Endothelial cell of umbilical vein (primary cell): ENCODE measurements around the gene ADD1. TPM values are rescaled to one million over a fixed set of nuclear protein-coding genes. Genes with fewer than 3 reads are reported as not detected.

ENCODE experiments used
- BruUV-seq: library from RNA; stranded (reverse); fragments of 400-500 nt; replicated peaks from 2 replicates; lab custom pipeline; 2021; lab: Mats Ljungman, UMichigan
- CTCF ChIA-PET: fragments of 300-600, 350-600 bp; sonication (Branson Sonifier 250); formaldehyde crosslinking; loops from one replicate; lab custom pipeline; 2021; ENCODE audit warnings: antibody characterized with exemption, inconsistent platforms; lab: Charles Lee
- POLR2A ChIA-PET: fragments of 300-600, 350-600 bp; sonication (Branson Sonifier 250); formaldehyde crosslinking; loops from one replicate; lab custom pipeline; 2021; ENCODE audit warnings: antibody characterized with exemption, inconsistent platforms; lab: Charles Lee
- DNase-seq: peaks from one replicate; pipeline ENCODE4 v3.0.0-alpha.2; 2011; ENCODE audit warnings: low read depth, low spot score
- FAIRE-seq: peaks from 2 replicates; lab custom pipeline; 2011; peaks lifted over from hg19 to GRCh38; lab: Jason Lieb, UNC
- H2AFZ ChIP-seq: 2 replicates; pipeline ENCODE4 v1.6.0; 2012; ENCODE audit warnings: low read depth, low read length, control low read depth, inconsistent platforms
- H3K27ac ChIP-seq: 2 replicates; pipeline ENCODE4 v1.5.1; 2011; ENCODE audit warnings: low read depth, mild to moderate bottlenecking, control low read depth, low read length, moderate library complexity; ENCODE audit not compliant: insufficient read depth
- H3K27me3 ChIP-seq, 2 experiments: 2 replicates each; pipeline versions ENCODE4 v1.6.0 to v1.6.1; 2011; ENCODE audit warnings: low read length in 2 of 2, mixed read lengths in 1 of 2; ENCODE audit not compliant: control insufficient read depth in 2 of 2, insufficient read depth in 2 of 2
- H3K36me3 ChIP-seq, 2 experiments: 2 replicates in 1 of 2; 3 replicates in 1 of 2; pipeline ENCODE4 v1.5.1; 2011; ENCODE audit warnings: low read length in 2 of 2, mild to moderate bottlenecking in 1 of 2, moderate library complexity in 1 of 2; ENCODE audit not compliant: control insufficient read depth in 2 of 2, insufficient read depth in 2 of 2; ENCODE audit errors: extremely low read depth in 1 of 2
- H3K4me1 ChIP-seq: 3 replicates; pipeline ENCODE4 v1.5.1; 2011; ENCODE audit warnings: mild to moderate bottlenecking, low read length; ENCODE audit not compliant: control insufficient read depth, insufficient read depth; ENCODE audit errors: extremely low read depth
- H3K4me2 ChIP-seq: 2 replicates; pipeline ENCODE4 v1.6.1; 2011; ENCODE audit warnings: low read length, control low read depth, mixed read lengths; ENCODE audit not compliant: insufficient read depth
- H3K4me3 ChIP-seq, 3 experiments: fragments of 200-600 bp in 1 of 3; sonication (generic), shearing (Covaris generic) in 1 of 3; replicated peaks in 1 of 3; 2 replicates each; pipeline ENCODE4 v1.5.1; 2011 to 2016; ENCODE audit warnings: control low read depth in 3 of 3, low read length in 3 of 3, mild to moderate bottlenecking in 2 of 3, inconsistent platforms in 1 of 3, low read depth in 1 of 3, moderate library complexity in 1 of 3; ENCODE audit not compliant: insufficient read depth in 1 of 3
- H3K79me2 ChIP-seq: 2 replicates; pipeline ENCODE4 v1.6.0; 2012; ENCODE audit warnings: low read length, inconsistent platforms; ENCODE audit not compliant: control insufficient read depth, insufficient read depth
- H3K9ac ChIP-seq: replicated peaks from 2 replicates; pipeline ENCODE3; 2011; ENCODE audit warnings: low read length, control low read depth; ENCODE audit not compliant: insufficient read depth; ENCODE audit errors: extremely low read depth
- H3K9me1 ChIP-seq: replicated peaks from 3 replicates; pipeline ENCODE4 v1.6.0; 2011; ENCODE audit warnings: mild to moderate bottlenecking, low read length; ENCODE audit not compliant: control insufficient read depth, insufficient read depth; ENCODE audit errors: extremely low read depth
- H3K9me3 ChIP-seq: replicated peaks from 2 replicates; pipeline ENCODE4 v1.5.1; 2012; ENCODE audit warnings: low read length, inconsistent platforms; ENCODE audit not compliant: control insufficient read depth, insufficient read depth
- H4K20me1 ChIP-seq: replicated peaks from 2 replicates; pipeline ENCODE3; 2011; ENCODE audit warnings: mild to moderate bottlenecking, low read length; ENCODE audit not compliant: control insufficient read depth, insufficient read depth; ENCODE audit errors: extremely low read depth
- EZH2 ChIP-seq: IDR thresholded peaks from 2 replicates; pipeline ENCODE4 v1.6.1; 2012; ENCODE audit warnings: borderline replicate concordance, low read depth, mild to moderate bottlenecking, moderate library complexity, low read length, inconsistent platforms; ENCODE audit not compliant: severe bottlenecking
- FOS ChIP-seq: IDR thresholded peaks from 2 replicates; pipeline ENCODE4 v1.6.1; 2011; ENCODE audit warnings: mild to moderate bottlenecking, low read length, moderate library complexity, borderline replicate concordance; ENCODE audit not compliant: insufficient read depth
- JUN ChIP-seq: IDR thresholded peaks from 2 replicates; pipeline ENCODE4 v1.6.1; 2011; ENCODE audit warnings: borderline replicate concordance, low read depth; ENCODE audit not compliant: insufficient read length, insufficient read depth
- MYC ChIP-seq: IDR thresholded peaks from one replicate; pipeline ENCODE4 v1.6.1; 2011; ENCODE audit warnings: mild to moderate bottlenecking, low read depth, low read length
- POLR2A ChIP-seq: IDR thresholded peaks from 2 replicates; pipeline ENCODE4 v1.6.1; 2012; ENCODE audit warnings: low read depth, mild to moderate bottlenecking, control low read depth, low read length
- POLR2AphosphoS5 ChIP-seq: IDR thresholded peaks from 2 replicates; pipeline ENCODE4 v1.6.1; 2012; ENCODE audit warnings: low read depth, mild to moderate bottlenecking, control low read depth, low read length, moderate library complexity; ENCODE audit not compliant: insufficient read depth
- dilution Hi-C: fragments of 300-500 bp; cut with MboI; formaldehyde crosslinking; loops from one replicate; pipeline ENCODE4 v1.15.0; 2019; ENCODE audit warnings: low sequenced_read_pairs; ENCODE audit not compliant: extremely low pct_ligation_motif_present
- intact Hi-C: fragments of 100-400 bp; cut with micrococcal nuclease; formaldehyde crosslinking; loops from one replicate; pipeline ENCODE4 v1.10.0; 2022
- polyA plus RNA-seq, 4 experiments: library from polyadenylated mRNA; depleted of rRNA in 3 of 4; stranded (reverse) in 3 of 4; unstranded in 1 of 4; fragments of >200 nt; gene quantifications; 2 replicates each; pipeline versions ENCODE4 v1.2.1 to v1.2.3, GENCODE V29; 2011 to 2012; ENCODE audit warnings: missing spikeins in 1 of 4
- total RNA-seq: library from RNA; stranded (reverse); gene quantifications from 2 replicates; pipeline ENCODE4 v1.2.3, GENCODE V29; 2021
- TF ChIP-seq, protein P1 (sequence below): IDR thresholded peaks from 2 replicates; pipeline ENCODE4 v1.6.1; 2011; ENCODE audit not compliant: insufficient read depth, insufficient read length
- TF ChIP-seq, protein P2 (sequence below), 2 donors: IDR thresholded peaks; 1 replicate in 1 of 2; 2 replicates in 1 of 2; pipeline ENCODE4 v1.5.1; 2011; ENCODE audit warnings: low read length in 2 of 2, mild to moderate bottlenecking in 2 of 2, moderate library complexity in 2 of 2, control low read depth in 1 of 2, inconsistent platforms in 1 of 2, low read depth in 1 of 2; ENCODE audit not compliant: insufficient read depth in 1 of 2; ENCODE audit errors: extremely low read depth in 1 of 2

The ADD1 gene
- total and polyA plus RNA-seq, 2 donors (not counting 3 experiments of a cell fraction or from before 2014, with no cell fraction given) = 219 to 305 TPM

DNA sequence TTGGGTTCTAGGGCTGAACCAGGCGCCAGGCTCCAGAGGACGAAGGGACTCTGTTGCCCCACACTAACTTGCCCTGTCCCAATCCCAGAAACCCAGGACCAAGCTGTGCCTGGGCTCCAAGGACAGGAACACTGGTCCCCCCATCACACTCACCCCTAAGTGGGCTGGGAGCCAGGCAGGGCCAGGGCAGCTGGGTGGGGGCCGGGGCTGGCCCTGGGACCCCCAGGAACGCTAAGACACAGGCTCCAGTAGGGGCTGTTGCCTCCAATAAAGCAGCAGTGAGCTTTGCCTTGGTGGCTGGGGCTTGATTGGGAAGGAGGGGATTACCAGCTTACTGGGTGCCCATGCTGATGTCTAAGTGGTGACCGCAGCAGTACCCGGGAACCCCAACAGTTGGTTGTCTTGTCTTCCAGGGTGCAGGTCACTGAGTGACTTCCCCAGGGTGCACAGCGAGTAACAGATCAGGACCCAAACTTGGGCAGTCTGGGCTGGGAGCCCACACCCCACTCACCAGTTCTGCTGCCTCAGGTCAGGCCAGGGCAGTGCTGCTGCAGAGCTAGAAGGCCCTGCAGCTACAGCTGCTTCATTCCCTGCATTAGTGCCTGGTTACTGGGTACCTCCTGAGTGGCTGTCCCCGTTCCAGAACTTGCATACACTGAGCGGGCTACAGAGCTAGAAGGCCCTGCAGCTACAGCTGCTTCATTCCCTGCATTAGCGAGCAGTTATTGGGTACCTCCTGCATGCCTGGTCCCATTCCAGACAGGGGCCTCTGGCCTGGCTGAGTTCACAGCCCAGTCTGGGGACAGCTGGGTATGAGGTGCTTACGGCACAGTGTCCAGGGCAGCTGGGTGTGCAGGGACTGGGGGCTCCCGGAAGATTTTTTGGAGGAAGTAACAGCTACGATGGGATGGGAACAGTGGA lies 9.4 kb upstream of the ADD1 start:
- peaks cover 8 to 35% of the 10 kb centered on the region in 2 experiments for H3K36me3 ChIP-seq
- H3K4me1 ChIP-seq = peaks cover 17% of the 10 kb centered on the region
- POLR2A ChIA-PET = interaction anchor here (0.6 kb wide), 1 partner anchor 54 kb away, joined by 4 read pairs; no protein-coding TSS in a partner anchor
- no peaks in the 10 kb centered on the region for H4K20me1 ChIP-seq
- H3K27me3 ChIP-seq = no peaks in the 10 kb centered on the region
- CTCF ChIA-PET = no interaction called here
- no peaks in the 10 kb centered on the region for H3K79me2 ChIP-seq
- H3K4me2 ChIP-seq = no peak overlapping the region
- no peaks in the 10 kb centered on the region for H3K9me3 ChIP-seq
- H3K9ac ChIP-seq = no peak overlapping the region
- DNase-seq (no peak), FAIRE-seq (no peak)
- dilution Hi-C loops (no loop called here), intact Hi-C loops (no loop called here)
- no TSS peak for BruUV-seq
- no peak overlapping the region for H3K27ac ChIP-seq
- H3K4me3 ChIP-seq = no peak overlapping the region
- no peak overlapping the region for H2AFZ ChIP-seq
- H3K9me1 ChIP-seq = no peaks in the 10 kb centered on the region
- TF ChIP-seq JUN (no peak), MYC (no peak), EZH2 (no peak), POLR2A (peak; percentile 19), FOS (no peak)
- TF ChIP-seq, protein P1, sequence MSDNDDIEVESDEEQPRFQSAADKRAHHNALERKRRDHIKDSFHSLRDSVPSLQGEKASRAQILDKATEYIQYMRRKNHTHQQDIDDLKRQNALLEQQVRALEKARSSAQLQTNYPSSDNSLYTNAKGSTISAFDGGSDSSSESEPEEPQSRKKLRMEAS = no peak

DNA sequence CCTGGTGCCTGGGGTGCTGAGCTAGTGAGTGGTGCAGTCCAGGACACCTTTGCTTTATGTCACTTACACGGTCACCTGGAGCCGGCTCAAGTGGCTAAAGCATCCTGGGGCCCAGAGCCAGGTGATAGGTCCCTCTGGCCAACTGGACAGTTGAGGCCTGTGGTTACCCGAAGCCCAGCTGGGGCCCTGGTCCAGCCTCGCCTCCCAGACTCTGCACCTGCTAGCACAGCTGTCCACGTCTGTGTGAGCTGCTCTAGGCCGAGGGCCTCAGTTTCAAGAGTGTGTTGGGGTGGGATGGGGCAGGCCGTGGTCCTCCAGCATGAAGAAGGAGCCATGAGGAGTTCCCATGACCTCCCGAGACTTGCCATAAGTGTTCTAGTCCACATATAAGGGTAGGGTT lies 7.7 kb upstream of the ADD1 start:
- H3K4me2 ChIP-seq = no peak overlapping the region
- H3K9ac ChIP-seq = no peak overlapping the region
- H3K79me2 ChIP-seq = no peaks in the 10 kb centered on the region
- no peaks in the 10 kb centered on the region for H3K9me1 ChIP-seq
- no peak overlapping the region for H2AFZ ChIP-seq
- H3K4me3 ChIP-seq = no peak overlapping the region
- FAIRE-seq (no peak), DNase-seq (no peak)
- peaks cover 17% of the 10 kb centered on the region for H3K4me1 ChIP-seq
- TF ChIP-seq JUN (no peak), POLR2A (no peak), POLR2AphosphoS5 (no peak)
- TF ChIP-seq, protein P2, sequence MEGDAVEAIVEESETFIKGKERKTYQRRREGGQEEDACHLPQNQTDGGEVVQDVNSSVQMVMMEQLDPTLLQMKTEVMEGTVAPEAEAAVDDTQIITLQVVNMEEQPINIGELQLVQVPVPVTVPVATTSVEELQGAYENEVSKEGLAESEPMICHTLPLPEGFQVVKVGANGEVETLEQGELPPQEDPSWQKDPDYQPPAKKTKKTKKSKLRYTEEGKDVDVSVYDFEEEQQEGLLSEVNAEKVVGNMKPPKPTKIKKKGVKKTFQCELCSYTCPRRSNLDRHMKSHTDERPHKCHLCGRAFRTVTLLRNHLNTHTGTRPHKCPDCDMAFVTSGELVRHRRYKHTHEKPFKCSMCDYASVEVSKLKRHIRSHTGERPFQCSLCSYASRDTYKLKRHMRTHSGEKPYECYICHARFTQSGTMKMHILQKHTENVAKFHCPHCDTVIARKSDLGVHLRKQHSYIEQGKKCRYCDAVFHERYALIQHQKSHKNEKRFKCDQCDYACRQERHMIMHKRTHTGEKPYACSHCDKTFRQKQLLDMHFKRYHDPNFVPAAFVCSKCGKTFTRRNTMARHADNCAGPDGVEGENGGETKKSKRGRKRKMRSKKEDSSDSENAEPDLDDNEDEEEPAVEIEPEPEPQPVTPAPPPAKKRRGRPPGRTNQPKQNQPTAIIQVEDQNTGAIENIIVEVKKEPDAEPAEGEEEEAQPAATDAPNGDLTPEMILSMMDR (IDR thresholded peaks at IDR 0.05; ENCODE audit: extremely low read depth in 1 of 2, insufficient read depth in 1 of 2, low read depth in 1 of 2, low read length in 2 of 2) = no peak
- intact Hi-C loops = no loop called here
- CTCF ChIA-PET = no interaction called here
- H3K27me3 ChIP-seq = no peaks in the 10 kb centered on the region
- H3K9me3 ChIP-seq = no peaks in the 10 kb centered on the region
- peaks cover 5 to 23% of the 10 kb centered on the region in 2 experiments for H3K36me3 ChIP-seq
- no TSS peak for BruUV-seq
- H4K20me1 ChIP-seq = no peaks in the 10 kb centered on the region
- dilution Hi-C loops = no loop called here
- no peak overlapping the region for H3K27ac ChIP-seq
- POLR2A ChIA-PET = no interaction called here
